Measurements from ENCODE around the gene RERE.

The RERE gene

GRCh38 chr1:8439015-8439702 lies 378.3 kb downstream of the RERE start (continued):
- TF ChIP-seq, protein P1, sequence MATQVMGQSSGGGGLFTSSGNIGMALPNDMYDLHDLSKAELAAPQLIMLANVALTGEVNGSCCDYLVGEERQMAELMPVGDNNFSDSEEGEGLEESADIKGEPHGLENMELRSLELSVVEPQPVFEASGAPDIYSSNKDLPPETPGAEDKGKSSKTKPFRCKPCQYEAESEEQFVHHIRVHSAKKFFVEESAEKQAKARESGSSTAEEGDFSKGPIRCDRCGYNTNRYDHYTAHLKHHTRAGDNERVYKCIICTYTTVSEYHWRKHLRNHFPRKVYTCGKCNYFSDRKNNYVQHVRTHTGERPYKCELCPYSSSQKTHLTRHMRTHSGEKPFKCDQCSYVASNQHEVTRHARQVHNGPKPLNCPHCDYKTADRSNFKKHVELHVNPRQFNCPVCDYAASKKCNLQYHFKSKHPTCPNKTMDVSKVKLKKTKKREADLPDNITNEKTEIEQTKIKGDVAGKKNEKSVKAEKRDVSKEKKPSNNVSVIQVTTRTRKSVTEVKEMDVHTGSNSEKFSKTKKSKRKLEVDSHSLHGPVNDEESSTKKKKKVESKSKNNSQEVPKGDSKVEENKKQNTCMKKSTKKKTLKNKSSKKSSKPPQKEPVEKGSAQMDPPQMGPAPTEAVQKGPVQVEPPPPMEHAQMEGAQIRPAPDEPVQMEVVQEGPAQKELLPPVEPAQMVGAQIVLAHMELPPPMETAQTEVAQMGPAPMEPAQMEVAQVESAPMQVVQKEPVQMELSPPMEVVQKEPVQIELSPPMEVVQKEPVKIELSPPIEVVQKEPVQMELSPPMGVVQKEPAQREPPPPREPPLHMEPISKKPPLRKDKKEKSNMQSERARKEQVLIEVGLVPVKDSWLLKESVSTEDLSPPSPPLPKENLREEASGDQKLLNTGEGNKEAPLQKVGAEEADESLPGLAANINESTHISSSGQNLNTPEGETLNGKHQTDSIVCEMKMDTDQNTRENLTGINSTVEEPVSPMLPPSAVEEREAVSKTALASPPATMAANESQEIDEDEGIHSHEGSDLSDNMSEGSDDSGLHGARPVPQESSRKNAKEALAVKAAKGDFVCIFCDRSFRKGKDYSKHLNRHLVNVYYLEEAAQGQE (tag by site-specific recombination; IDR thresholded peaks at IDR 0.05) = no peak
- TF ChIP-seq GLI2 (tag by site-specific recombination; IDR thresholded peaks at IDR 0.05; ENCODE audit: borderline replicate concordance, low read depth) (peak; percentile 99), KLF10 (tag by site-specific recombination; IDR thresholded peaks at IDR 0.05) (peak; percentile 91), SP3 (tag by site-specific recombination; IDR thresholded peaks at IDR 0.05) (no peak; the same call in 1 of the 2 replicates), ZNF362 (tag by site-specific recombination; IDR thresholded peaks at IDR 0.05) (no peak), ELK4 (IDR thresholded peaks at IDR 0.05; ENCODE audit: borderline replicate concordance, low read depth, low read length) (no peak), ZNF677 (tag by site-specific recombination; IDR thresholded peaks at IDR 0.05) (no peak), ZNF174 (tag by site-specific recombination; IDR thresholded peaks at IDR 0.05) (no peak), EGR2 (tag by site-specific recombination; IDR thresholded peaks at IDR 0.05; ENCODE audit: low read depth) (no peak), ZNF580 (tag by site-specific recombination; IDR thresholded peaks at IDR 0.05) (peak; percentile 93), ZNF645 (tag by site-specific recombination; IDR thresholded peaks at IDR 0.05) (no peak), ZNF791 (tag by site-specific recombination; IDR thresholded peaks at IDR 0.05) (no peak), TSHZ1 (tag by site-specific recombination; IDR thresholded peaks at IDR 0.05; ENCODE audit: borderline replicate concordance) (peak; percentile 92; the same call in 1 of the 2 replicates), ZNF404 (tag by site-specific recombination; IDR thresholded peaks at IDR 0.05) (no peak), ZNF416 (tag by site-specific recombination; IDR thresholded peaks at IDR 0.05) (no peak), ZNF350 (tag by site-specific recombination; IDR thresholded peaks at IDR 0.05) (no peak), GFI1B (tag by site-specific recombination; IDR thresholded peaks at IDR 0.05) (peak; percentile 97), GLIS2 (tag by site-specific recombination; IDR thresholded peaks at IDR 0.05) (peak; percentile 42; the same call in 1 of the 2 replicates), ZNF830 (tag by site-specific recombination; IDR thresholded peaks at IDR 0.05; ENCODE audit: low read depth) (no peak), ZXDB (tag by site-specific recombination; IDR thresholded peaks at IDR 0.05) (peak; percentile 97), REPIN1 (tag by site-specific recombination; IDR thresholded peaks at IDR 0.05; ENCODE audit: low read depth) (no peak), TRIM28 (IDR thresholded peaks at IDR 0.05; ENCODE audit: borderline replicate concordance, low read length) (peak; percentile 98), ZNF621 (tag by site-specific recombination; IDR thresholded peaks at IDR 0.05) (no peak), ZNF248 (tag by site-specific recombination; IDR thresholded peaks at IDR 0.05) (no peak), HOXA7 (CRISPR knock-in tag; IDR thresholded peaks at IDR 0.05; ENCODE audit: borderline replicate concordance) (no peak), SCRT1 (tag by site-specific recombination; IDR thresholded peaks at IDR 0.05; ENCODE audit: borderline replicate concordance) (peak; percentile 90)
- TF ChIP-seq, protein P2, sequence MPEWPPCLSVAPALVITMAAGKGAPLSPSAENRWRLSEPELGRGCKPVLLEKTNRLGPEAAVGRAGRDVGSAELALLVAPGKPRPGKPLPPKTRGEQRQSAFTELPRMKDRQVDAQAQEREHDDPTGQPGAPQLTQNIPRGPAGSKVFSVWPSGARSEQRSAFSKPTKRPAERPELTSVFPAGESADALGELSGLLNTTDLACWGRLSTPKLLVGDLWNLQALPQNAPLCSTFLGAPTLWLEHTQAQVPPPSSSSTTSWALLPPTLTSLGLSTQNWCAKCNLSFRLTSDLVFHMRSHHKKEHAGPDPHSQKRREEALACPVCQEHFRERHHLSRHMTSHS (tag by site-specific recombination; IDR thresholded peaks at IDR 0.05) = peak; percentile 93

Measured in HEK293 (cell line).